ENCODE measurements around the gene SLC2A13.
"Not testable (repeated sequence)": the region's sequence is repeated elsewhere in the genome, so short reads cannot be mapped to it uniquely, and the experiment has no call there.

The SLC2A13 gene

GRCh38 chr12:39763071-39763889 lies 342.6 kb downstream of the SLC2A13 start:
- DNase-seq (ENCODE audit: low read depth in 2 of 2) = no peak

- no peak for DNase-seq (ENCODE audit: low read depth in 2 of 2)
These were observed 350.4 kb downstream of the SLC2A13 start for GRCh38 chr12:39755478-39755877.

DNA sequence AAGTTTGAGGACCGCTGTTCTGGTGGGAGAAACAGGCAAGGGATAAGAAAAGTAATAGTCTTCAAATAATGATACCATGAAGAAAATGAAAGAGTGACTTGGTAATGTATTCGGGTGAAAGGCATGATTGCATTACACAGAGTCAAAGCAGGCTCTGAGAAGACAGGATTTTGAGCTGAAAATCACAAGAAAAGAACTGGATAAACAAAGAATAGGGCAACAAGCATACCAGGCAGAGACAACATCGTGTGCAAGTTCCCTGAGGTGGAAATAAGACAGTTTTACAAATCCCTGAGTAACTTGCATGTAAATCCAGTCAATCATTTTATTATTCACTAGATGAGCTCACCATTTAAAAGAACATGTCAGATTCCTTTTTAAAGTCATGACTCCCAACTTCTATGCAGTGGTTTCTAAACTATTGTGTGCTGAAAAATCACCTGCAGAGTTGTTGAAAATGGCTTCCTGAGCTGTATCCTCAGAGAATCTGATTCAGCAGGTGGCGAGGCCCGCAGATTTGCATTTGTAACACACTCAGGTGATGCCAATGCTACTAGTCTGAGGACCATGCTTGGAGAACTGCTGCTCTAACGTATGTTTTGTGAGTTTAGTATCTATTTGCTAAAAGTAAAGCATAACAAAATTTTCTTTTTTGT lies 353.3 kb downstream of the SLC2A13 start:
- no peak for DNase-seq (ENCODE audit: low read depth in 2 of 2)

GRCh38 chr12:39746151-39746550 lies 359.7 kb downstream of the SLC2A13 start:
- DNase-seq (ENCODE audit: low read depth in 2 of 2) = not testable (repeated sequence)

- no peak for DNase-seq (ENCODE audit: low read depth in 2 of 2)
These were observed 362.2 kb downstream of the SLC2A13 start for GRCh38 chr12:39743655-39744054.

GRCh38 chr12:39736406-39736805 lies 369.5 kb downstream of the SLC2A13 start:
- no peak for DNase-seq (ENCODE audit: low read depth in 2 of 2)

GRCh38 chr12:39723831-39724230 lies 382.1 kb downstream of the SLC2A13 start:
- DNase-seq (ENCODE audit: low read depth in 2 of 2) = no peak

GRCh38 chr12:39722504-39722903 lies 383.4 kb downstream of the SLC2A13 start:
- DNase-seq (ENCODE audit: low read depth in 2 of 2) = no peak

DNA sequence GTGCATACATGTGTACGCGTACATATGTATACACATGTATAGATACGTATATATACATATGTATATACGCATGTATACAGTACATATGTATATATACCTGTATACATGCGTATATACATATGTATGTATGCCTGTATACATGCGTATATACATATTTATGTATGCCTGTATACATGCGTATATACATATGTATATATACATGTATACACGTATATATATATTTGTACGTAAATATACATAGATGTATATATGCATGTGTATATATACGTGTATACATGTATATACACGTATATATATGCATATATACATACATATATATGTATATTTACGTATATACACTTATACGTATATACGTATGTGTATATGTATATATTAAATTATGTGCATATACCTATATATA lies 392.3 kb downstream of the SLC2A13 start:
- DNase-seq (ENCODE audit: low read depth in 2 of 2) = no peak

DNA sequence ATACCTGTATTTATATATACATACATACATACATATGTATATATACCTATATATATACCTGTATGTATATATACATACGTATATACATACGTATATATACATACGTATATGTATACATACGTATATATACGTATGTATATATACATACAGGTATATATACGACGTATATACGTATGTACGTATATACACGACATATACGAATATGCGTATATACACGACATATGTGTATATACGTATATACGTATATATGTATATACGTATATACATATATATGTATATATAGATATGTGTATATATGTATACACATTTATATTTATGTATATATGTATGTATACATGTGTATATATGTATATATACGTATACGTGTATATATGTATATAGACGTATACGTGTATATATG lies 393.5 kb downstream of the SLC2A13 start:
- DNase-seq (ENCODE audit: low read depth in 2 of 2) = no peak
